ENCODE results near the gene RASGRF1.

RASGRF1 gene

DNA sequence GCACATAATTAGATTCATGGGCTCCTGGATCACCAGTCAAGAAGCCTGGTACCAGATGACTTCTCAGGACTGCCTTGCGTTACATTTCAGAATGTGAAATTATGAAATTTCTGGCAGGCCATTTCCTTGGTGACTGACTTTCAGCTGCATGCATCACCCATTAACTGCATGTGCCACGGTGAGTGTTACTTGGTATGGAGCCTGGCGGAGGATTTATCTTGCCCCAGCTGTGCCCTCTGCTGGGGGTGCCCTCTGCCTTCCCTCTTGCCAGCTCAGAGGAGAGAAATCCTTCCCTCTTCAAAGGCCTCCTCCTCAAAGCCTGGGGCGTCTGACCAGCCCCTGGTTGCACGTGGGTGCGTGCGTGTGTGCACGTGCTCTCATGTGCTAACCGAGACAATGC is 88.0 kb downstream of the RASGRF1 start:
- Histone ChIP-seq H3K4me1 (ENCODE audit: insufficient read depth, low read length, poor library complexity, severe bottlenecking) (peaks cover 29% of the 10 kb centered on the region), H3K4me2 (ENCODE audit: low read depth, low read length, poor library complexity, severe bottlenecking) (no peak overlapping the region), H3K9ac (ENCODE audit: low read depth, low read length, poor library complexity, severe bottlenecking) (no peak overlapping the region)

DNA sequence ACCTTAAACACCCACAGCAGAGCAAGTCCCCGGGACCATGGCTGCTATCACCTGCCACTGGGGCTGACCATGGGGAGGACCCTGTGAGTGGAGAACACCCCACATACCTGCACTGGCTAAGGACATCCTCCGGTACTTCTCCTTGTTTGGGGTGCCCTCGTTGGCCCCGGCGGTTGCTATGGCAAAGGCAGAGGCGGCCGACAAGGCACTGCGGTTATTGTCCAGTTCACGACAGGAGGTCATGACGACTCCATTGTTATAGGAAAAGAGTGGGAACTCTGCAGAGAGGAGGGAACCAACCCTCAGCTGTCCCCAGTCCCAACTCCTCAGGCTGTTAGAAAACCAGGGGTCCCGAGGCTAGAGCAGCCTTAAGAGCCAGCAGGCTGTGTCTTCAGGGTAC is 90.9 kb downstream of the RASGRF1 start:
- H4K20me1 ChIP-seq (ENCODE audit: insufficient read depth, low read length, poor library complexity, severe bottlenecking), result no peaks in the 10 kb centered on the region
- H3K27me3 ChIP-seq (ENCODE audit: insufficient read depth, low read length, poor library complexity, severe bottlenecking), result no peaks in the 10 kb centered on the region
- H3K36me3 ChIP-seq (ENCODE audit: insufficient read depth, low read length), result no peaks in the 10 kb centered on the region
- no peak overlapping the region for H3K9ac ChIP-seq (ENCODE audit: low read depth, low read length, poor library complexity, severe bottlenecking)
- peaks cover 20% of the 10 kb centered on the region for H3K4me1 ChIP-seq (ENCODE audit: insufficient read depth, low read length, poor library complexity, severe bottlenecking)
- H3K9me3 ChIP-seq (ENCODE audit: insufficient read depth, low read depth, low read length), result no peaks in the 10 kb centered on the region
- H3K4me3 ChIP-seq (ENCODE audit: low read length, poor library complexity, severe bottlenecking), result no peak overlapping the region
- H3K4me2 ChIP-seq (ENCODE audit: low read depth, low read length, poor library complexity, severe bottlenecking), result no peak overlapping the region
- no peak overlapping the region for H2AFZ ChIP-seq (ENCODE audit: low read length)
- no peaks in the 10 kb centered on the region for H3F3A ChIP-seq (ENCODE audit: low read depth)
- no peaks in the 10 kb centered on the region for H3K79me2 ChIP-seq (ENCODE audit: insufficient read depth, low read length)
- no peaks in the 10 kb centered on the region for H3K9me2 ChIP-seq (replicated peaks; ENCODE audit: low read depth, low read length)
- TF ChIP-seq EZH2phosphoT487 (IDR thresholded peaks at IDR 0.05; ENCODE audit: borderline replicate concordance), result no peak
- TF ChIP-seq, protein P1, sequence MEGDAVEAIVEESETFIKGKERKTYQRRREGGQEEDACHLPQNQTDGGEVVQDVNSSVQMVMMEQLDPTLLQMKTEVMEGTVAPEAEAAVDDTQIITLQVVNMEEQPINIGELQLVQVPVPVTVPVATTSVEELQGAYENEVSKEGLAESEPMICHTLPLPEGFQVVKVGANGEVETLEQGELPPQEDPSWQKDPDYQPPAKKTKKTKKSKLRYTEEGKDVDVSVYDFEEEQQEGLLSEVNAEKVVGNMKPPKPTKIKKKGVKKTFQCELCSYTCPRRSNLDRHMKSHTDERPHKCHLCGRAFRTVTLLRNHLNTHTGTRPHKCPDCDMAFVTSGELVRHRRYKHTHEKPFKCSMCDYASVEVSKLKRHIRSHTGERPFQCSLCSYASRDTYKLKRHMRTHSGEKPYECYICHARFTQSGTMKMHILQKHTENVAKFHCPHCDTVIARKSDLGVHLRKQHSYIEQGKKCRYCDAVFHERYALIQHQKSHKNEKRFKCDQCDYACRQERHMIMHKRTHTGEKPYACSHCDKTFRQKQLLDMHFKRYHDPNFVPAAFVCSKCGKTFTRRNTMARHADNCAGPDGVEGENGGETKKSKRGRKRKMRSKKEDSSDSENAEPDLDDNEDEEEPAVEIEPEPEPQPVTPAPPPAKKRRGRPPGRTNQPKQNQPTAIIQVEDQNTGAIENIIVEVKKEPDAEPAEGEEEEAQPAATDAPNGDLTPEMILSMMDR (conservative IDR thresholded peaks at IDR 0.05; ENCODE audit: low read length), result no peak

More for the DNA sequence above, 88.0 kb downstream of the RASGRF1 start:
- no peak overlapping the region for H2AFZ ChIP-seq (ENCODE audit: low read length)
- H3K36me3 ChIP-seq (ENCODE audit: insufficient read depth, low read length), result no peaks in the 10 kb centered on the region
- H3K9me3 ChIP-seq (ENCODE audit: insufficient read depth, low read depth, low read length), result no peaks in the 10 kb centered on the region
- no peak for TF ChIP-seq EZH2phosphoT487 (IDR thresholded peaks at IDR 0.05; ENCODE audit: borderline replicate concordance)
- TF ChIP-seq, protein P1 (conservative IDR thresholded peaks at IDR 0.05; ENCODE audit: low read length), result 0 out of 2 replicates have a peak, but pooled peaks have one; percentile 16
- no peak overlapping the region for H3K4me3 ChIP-seq (ENCODE audit: low read length, poor library complexity, severe bottlenecking)
- no peaks in the 10 kb centered on the region for H3F3A ChIP-seq (ENCODE audit: low read depth)
- no peaks in the 10 kb centered on the region for H3K9me2 ChIP-seq (replicated peaks; ENCODE audit: low read depth, low read length)
- H3K27me3 ChIP-seq (ENCODE audit: insufficient read depth, low read length, poor library complexity, severe bottlenecking), result no peaks in the 10 kb centered on the region
- H3K79me2 ChIP-seq (ENCODE audit: insufficient read depth, low read length), result no peaks in the 10 kb centered on the region
- no peaks in the 10 kb centered on the region for H4K20me1 ChIP-seq (ENCODE audit: insufficient read depth, low read length, poor library complexity, severe bottlenecking)

DNA sequence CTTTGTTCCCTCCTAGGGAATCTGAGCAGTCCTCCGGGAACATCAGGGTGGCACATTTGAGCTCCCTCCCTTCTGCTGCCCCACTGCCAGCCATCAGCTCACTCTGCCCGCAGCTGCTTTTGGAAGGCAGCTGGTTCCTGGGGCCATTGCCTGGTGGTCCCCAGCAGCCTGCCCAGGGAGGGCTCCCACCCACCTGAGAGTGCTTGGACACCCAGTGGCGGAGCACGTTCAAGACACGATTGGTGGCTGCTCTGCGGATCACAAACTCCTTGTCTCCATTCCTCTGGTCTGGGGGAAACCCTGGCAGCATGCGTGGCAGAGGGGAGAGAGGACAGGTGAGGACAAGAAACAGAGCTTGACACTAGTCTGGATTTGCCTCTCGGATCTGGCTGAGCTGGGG is 92.1 kb downstream of the RASGRF1 start:
- no peak overlapping the region for H3K4me3 ChIP-seq (ENCODE audit: low read length, poor library complexity, severe bottlenecking)
- no peaks in the 10 kb centered on the region for H3K27me3 ChIP-seq (ENCODE audit: insufficient read depth, low read length, poor library complexity, severe bottlenecking)
- H3K9me2 ChIP-seq (replicated peaks; ENCODE audit: low read depth, low read length), result no peaks in the 10 kb centered on the region
- no peak overlapping the region for H3K9ac ChIP-seq (ENCODE audit: low read depth, low read length, poor library complexity, severe bottlenecking)
- no peaks in the 10 kb centered on the region for H3F3A ChIP-seq (ENCODE audit: low read depth)
- H3K9me3 ChIP-seq (ENCODE audit: insufficient read depth, low read depth, low read length), result no peaks in the 10 kb centered on the region
- H2AFZ ChIP-seq (ENCODE audit: low read length), result no peak overlapping the region
- TF ChIP-seq EZH2phosphoT487 (IDR thresholded peaks at IDR 0.05; ENCODE audit: borderline replicate concordance), result no peak
- TF ChIP-seq, protein P1 (conservative IDR thresholded peaks at IDR 0.05; ENCODE audit: low read length), result no peak
- no peaks in the 10 kb centered on the region for H3K79me2 ChIP-seq (ENCODE audit: insufficient read depth, low read length)
- no peaks in the 10 kb centered on the region for H4K20me1 ChIP-seq (ENCODE audit: insufficient read depth, low read length, poor library complexity, severe bottlenecking)
- no peaks in the 10 kb centered on the region for H3K36me3 ChIP-seq (ENCODE audit: insufficient read depth, low read length)
- H3K4me2 ChIP-seq (ENCODE audit: low read depth, low read length, poor library complexity, severe bottlenecking), result no peak overlapping the region
- peaks cover 9% of the 10 kb centered on the region for H3K4me1 ChIP-seq (ENCODE audit: insufficient read depth, low read length, poor library complexity, severe bottlenecking)
